GM21717 (cell line): Measurements from ENCODE around the gene ZNF415.
"Not testable (repeated sequence)": the region's sequence is repeated elsewhere in the genome, so short reads cannot be mapped to it uniquely, and the experiment has no call there.

Experiments used
- ATAC-seq: cut with Tn5 transposase; IDR thresholded peaks from one replicate; pipeline ENCODE4 v1.9.1; 2021; ENCODE audit warnings: mild to moderate bottlenecking, moderate library complexity; ENCODE audit not compliant: unreplicated experiment

Gene ZNF415

DNA sequence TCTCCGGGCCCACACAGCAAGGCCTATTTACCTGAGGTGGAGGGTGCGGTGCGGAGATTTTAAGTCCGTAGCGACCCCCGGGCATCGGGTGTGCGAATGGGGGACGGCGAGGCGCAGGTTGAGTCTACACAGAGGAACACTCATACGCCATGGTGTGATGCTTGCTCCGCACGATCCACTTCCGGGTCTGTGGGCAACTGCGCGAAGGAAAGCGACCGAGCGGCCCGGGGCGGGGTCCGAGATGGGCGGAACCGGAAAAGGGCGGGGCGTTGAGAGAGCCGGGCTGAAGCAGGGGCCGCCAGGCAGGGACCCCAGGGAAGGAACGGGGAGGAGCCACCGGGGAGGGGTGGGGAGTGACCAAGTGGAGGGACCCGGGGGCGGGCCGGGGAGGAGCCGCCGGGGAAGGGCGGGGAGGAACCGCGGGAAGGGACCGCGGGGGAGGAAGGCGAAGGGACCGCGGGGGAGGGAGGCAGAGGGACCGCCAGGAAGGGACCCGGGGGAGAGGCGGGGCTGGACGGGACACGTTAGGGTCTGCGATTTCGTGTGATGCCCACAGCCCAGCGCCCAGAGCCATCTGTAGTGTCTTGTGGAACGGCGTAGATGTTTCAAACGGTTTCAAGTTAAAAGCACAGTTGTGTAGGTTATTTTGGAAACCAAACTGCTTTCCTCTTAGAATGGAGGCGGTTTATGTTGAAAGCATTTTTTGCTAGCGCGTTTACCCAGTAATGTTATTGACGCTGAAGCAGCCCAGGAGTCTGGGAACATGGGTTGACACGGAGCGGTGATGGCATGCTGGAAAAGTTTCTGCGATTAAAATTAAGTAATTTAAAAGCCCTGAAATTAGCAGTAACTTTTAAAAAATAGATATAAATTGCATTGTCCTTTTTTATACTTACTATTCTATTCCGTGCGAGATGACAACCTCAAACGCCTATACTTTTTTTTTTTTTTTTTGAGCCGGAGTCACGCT lies 29.2 kb downstream of the ZNF415 start, which contains the start of gene ZNF160:
ZNF160 (minus strand) TSS at position 189 of the 970 bp plus-strand sequence. CDS start 17,146 bp downstream, outside the sequence.
- peak; percentile 91 for ATAC-seq

GRCh38 chr19:53102756-53103233 lies 29.9 kb downstream of the ZNF415 start:
- peak; percentile 26 for ATAC-seq

- ATAC-seq = no peak
Observed at GRCh38 chr19:53102206-53102755, 30.4 kb downstream of the ZNF415 start.

DNA sequence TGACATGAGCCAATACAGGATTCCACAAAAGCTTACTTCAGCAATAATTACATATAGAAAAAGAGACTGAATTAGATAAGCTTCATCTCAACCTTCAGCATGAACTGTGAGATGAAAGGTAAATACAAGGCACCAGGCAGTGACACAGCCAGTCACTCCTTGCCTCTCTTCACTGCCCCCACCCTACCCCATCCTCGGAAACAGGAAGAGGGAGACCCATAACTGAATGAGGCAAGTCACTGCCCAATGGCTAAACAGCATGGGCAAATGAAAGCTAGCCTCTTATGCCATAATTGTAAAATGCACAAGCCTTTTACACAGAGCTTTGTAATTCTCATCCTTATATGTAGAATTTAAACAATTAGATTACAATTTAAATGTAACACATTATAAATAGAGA lies 31.2 kb downstream of the ZNF415 start:
- ATAC-seq = no peak

GRCh38 chr19:53098570-53098969 lies 34.1 kb downstream of the ZNF415 start:
- not testable (repeated sequence) for ATAC-seq

- not testable (repeated sequence) for ATAC-seq
Observed at GRCh38 chr19:53096982-53097690, 35.6 kb downstream of the ZNF415 start.

- ATAC-seq = not testable (repeated sequence)
Observed at GRCh38 chr19:53096579-53096978, 36.1 kb downstream of the ZNF415 start.

DNA sequence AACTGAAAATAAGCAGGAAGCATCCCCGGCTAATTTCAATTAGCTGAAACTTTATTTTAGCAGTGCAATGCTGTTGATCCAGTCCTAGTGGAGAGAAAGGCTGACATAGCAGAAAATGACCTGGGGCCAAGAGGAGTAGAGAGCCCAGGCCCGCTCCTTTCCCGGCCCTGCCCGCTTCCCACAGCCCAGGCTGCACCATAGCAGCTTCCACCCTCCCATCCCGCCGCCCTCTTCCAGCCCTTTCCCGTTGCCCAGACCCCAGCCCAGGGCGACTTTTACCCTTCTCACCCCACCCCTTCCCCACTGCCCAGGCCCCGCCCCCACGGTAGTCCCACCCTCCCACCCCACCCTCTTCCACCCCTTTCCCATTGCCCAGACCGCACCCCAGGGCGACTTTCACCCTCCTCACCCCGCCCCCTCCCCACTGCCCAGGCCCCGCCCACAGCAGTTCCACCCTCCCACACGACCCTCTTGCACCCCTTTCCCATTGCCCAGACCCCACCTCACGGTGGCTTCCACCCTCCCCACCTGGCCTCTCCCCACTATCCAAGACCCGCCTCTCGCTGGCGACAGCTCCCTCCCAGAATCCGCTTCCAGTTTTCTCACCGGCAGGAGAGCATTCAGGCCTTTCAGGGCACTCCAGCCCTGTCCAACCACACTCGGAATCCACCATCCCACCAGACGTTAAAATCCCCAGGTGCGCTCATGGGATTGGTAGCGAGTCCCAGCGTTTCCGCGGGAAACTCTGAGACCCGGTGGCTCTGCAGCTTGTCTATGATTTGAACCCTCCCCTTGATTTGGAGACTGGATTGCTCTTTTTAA lies 37.7 kb downstream of the ZNF415 start:
- no peak for ATAC-seq

DNA sequence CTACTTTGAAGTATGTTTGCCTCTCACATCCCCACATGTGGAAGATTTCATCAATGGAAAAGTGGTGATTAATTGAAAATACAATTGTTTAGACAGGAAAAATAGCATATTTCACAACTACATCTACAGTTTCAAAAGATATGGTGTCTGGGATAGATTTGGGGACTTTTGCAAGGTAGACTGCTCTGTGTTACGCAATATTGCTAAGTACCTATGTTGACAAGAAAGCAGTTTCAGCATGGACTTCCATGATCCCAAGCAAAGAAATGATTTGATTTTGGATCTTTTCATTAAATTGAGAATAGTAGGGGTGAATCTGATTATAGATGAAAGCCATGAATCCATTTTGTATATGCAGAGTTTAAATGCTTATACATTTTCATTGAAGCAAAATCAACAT lies 40.0 kb downstream of the ZNF415 start:
- no peak for ATAC-seq

GRCh38 chr19:53091413-53092254 lies 41.1 kb downstream of the ZNF415 start:
- ATAC-seq = no peak

DNA sequence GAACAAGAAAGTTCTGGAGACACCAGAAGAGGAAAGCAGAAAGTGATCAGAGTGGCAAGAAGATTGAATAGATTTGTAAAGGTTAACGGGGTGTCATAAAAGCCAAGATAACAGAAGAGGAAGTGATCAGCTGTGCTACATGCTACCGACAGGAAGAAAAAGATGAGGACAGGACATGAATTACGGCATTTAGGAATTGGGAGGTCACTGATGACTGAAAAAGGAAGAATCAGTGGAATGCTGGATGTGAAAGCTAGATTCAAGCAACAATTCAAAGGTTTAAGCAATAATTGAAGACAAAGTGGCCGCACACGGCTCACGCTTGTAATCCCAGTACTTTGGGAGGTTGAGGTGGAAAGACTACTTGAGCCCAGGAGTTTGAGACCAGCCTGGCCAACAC lies 44.6 kb downstream of the ZNF415 start:
- ATAC-seq = no peak

DNA sequence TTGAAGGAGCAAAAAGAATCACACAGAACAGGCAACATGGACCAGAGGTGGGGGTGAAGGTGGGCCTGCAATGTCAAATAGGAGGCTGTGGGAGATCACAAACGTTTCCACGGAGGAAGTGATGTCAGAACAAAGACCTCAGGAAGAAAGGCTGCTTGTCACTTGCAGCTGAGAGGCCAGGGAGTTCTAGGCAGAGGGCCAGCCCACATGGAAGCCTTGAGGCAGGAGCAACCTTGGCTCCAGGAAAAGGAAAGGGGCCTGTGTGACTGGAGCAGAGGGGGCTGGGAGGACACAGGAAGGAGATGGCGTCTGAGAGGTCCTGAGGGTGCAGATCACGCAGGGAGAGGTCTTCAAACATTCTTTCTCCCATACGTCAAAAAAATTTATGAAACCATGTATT lies 45.8 kb downstream of the ZNF415 start:
- no peak for ATAC-seq

- no peak for ATAC-seq
Observed at GRCh38 chr19:53085496-53085895, 47.2 kb downstream of the ZNF415 start.

GRCh38 chr19:53082929-53083328 lies 49.8 kb downstream of the ZNF415 start:
- no peak for ATAC-seq

- ATAC-seq = no peak
Observed at GRCh38 chr19:53079313-53079924, 53.3 kb downstream of the ZNF415 start.

DNA sequence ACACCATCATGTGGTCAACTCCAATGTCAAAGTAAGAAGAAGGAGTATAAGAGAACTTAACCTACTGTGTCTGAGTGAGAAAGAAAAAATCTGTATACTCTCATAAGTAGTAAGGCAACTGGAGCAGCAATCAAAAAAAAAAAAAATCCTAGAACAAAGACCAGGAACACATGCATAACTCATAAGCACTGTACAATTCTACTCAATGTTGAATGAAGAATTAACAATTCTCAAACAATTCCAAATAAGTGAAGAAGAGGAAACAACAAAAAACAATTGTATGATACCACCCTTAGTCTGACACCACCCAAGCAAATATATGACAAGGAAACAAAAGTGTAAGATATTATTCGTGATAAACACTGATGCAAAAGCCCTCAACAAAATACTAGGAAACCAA lies 54.0 kb downstream of the ZNF415 start:
- no peak for ATAC-seq

- ATAC-seq = no peak
Observed at GRCh38 chr19:53076984-53077383, 55.7 kb downstream of the ZNF415 start.

DNA sequence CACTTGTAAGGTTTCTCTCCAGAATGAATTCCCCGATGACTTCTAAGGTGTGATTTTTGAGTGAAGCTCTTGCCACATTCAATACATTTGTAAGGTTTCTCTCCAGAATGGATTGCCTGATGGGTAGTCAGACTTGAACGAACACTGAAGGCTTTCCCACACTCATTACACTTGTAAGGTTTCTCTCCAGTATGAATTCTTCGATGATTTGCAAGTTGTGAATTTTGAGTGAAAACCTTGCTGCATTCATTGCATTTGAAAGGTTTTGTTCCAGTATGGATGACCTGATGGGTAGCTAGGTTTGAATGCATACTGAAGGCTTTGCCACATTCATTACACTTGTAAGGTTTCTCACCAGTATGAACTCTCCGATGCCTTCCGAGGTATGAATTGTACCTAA lies 63.9 kb downstream of the ZNF415 start:
- ATAC-seq = no peak

DNA sequence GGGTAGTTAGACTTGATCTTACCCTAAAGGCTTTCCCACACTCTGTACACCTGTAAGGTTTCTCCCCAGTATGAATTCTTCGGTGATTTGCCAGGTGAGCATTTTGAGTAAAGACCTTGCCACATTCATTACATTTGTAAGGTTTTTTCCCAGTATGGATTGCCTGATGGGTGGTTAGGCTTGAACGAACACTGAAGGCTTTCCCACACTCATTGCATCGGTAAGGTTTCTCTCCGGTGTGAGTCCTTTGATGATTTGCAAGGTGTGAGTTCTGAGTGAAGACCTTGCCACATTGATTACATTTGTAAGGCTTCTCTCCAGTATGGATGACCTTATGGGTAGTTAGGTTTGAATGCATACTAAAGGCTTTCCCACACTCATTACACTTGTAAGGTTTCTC lies 64.5 kb downstream of the ZNF415 start:
- no peak for ATAC-seq
